NCI-H2196 treated with DMSO at 0.1 percent for 48 hours (cell line): Measurements from ENCODE around the gene HIVEP2.

Experiments
- DNase-seq: peaks from one replicate; lab custom pipeline; 2025; ENCODE audit not compliant: unreplicated experiment; lab: John Stamatoyannopoulos, UW

The HIVEP2 gene

DNA sequence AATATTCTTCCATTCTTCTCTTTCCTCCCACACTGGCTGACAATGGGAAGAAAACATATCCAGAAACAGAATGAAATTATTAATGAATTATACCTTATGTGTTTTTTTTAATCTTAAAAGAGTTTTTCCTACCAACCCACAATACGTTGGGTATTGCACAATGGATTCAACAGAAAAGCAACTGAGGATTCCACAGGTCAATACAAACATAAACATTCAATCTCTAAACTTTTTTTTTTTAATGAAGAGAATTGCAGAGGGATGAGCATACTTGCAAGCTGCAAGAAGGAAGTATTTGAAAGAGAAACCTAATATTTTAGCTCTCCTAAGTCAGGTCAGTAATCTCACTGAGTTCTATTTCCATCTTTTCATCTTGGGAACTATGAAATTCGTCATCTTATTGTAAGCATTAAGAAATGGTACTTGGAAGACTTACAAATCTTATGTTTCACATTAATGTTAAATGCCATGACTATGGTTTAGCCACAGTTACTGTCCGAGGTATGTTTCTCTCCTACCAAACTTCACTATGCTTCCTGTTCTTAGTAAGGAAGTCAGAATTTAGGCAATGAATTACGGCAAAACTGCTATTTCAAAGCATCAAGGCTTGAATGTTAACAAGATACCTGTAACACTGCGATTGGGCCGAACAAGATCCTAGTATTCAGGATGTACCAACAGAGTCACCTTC is 100.8 kb downstream of the HIVEP2 start:
- DNase-seq: no peak

DNA sequence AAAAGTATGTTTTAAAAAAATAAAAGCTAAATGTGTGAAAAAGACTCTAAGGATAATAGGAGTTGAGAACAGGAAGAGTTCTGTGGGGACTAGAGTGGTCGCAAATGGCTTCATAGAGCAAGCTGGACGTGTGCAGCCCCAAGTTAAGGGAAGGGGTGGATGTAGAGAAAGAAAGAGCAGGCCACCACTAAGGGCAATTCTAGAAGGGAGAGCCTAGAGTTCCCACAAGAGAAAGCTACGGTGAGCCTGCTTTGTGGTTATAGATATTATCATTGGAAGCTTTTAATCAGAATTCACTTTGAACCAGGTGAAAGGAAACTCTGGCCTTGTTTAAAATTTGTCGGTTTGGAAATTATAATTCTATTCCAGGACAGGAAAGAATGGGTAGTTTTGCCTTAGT is 101.6 kb downstream of the HIVEP2 start:
- no peak for DNase-seq

DNA sequence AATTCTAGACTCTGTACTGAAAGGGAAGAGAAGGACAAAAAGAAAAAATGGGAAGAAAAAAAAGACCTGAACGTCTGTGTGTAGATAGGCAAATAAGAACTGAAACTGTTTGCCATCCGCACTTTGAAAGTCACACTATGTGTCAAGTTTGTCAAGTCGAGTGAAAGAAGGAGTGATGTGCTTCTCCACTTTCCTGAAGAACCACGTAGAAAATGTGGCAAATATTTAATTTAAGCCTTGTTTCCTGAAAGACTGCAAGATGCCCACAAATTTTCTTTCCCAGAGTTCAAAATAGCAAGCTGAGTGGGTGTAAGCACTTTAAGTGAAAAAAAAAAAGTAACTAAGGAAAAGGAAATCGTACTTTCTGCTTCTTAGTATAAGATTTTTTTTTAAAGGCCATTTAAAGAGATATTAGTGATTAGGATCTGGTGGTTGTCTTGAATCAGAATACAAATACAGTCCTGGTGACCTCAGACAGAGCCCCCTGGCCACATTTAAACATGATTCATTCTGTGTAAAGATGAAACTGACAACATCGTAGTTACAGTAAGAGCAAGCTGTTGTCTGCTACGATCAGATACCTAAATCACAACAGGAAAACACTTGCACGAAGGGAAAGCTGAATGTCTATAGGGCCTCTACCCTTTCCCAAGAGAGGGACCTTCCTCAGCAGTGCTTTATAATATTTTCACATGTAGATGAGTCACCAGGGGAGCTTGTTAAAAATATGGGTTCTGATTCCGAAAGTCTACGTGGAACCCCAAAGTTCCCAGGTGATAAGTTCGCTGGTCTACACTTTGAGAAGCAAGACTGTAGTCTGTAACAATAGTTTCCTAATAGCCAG is 102.3 kb downstream of the HIVEP2 start:
- no peak for DNase-seq

DNA sequence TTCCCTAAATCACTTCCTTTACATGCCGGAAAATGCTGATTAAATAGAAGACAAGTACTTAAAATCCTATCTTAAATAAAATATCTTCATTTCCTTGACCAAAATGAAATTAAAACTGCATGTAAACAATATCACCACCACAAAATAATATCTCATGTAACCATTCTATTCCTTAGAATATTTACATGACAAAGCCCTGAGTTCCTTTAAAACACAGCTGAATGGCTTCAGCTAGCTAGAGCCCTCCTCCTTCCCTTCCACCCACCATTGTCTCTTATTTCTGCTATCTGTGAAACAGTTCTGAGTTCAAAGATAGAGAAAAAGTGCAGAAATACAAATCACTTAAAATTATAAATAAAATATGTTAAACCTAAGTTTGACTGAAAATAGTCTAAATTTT is 103.1 kb downstream of the HIVEP2 start:
- no peak for DNase-seq

DNA sequence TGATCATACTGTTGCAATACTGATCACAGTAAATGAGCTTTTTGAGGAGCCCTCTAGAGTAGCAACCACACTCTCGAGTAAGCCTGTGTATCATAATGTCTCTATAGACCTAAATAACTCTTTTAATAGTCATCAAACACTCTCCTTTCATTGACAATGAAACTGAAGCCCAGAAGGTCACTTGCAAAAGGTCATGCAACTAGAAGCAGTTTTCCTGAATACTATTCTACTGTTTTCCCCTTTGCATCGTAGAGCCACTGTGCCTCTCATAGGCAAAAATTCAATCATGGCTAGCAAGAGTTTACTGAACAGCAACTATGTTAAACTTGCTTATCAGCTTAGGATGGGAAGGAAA is 105.3 kb downstream of the HIVEP2 start:
- no peak for DNase-seq

DNA sequence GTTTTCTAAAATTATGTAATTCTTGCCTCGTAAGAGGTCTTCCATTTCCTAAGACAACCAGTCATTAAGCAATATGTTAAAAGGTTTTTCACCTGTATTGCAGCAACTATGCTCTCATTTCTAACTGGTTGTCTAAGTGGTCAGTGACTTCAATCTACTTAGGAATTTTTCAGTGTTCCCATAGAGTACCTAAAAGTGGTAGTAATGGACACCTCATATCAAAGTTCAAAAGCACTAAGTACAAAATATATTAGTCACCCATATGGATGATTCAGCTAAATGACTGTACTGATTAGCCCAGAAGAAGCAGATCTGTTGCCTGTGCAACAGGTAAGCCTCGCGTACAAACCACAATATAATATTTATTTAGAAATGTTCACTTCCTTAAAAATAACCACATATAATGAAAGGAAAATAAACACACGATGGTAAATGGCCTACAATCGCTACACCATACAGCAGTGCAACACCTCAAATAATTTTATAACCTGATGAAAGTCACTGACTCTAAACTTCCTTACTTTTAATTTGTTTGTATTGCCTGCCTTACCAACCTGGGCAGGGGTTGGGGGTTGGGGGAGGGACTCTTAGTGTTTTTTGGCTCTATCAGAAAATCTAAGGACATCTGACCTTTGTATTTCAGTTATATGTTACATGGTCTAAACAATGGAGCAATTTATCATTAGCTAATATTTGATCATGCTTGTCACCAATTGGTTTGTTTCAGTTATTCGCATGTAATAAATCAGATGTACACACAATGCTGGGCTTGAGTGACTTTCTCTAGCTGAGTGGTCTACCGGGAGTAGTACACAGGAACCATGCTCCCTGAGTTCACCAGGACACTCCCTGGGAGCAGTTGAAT is 105.9 kb downstream of the HIVEP2 start:
- no peak for DNase-seq

DNA sequence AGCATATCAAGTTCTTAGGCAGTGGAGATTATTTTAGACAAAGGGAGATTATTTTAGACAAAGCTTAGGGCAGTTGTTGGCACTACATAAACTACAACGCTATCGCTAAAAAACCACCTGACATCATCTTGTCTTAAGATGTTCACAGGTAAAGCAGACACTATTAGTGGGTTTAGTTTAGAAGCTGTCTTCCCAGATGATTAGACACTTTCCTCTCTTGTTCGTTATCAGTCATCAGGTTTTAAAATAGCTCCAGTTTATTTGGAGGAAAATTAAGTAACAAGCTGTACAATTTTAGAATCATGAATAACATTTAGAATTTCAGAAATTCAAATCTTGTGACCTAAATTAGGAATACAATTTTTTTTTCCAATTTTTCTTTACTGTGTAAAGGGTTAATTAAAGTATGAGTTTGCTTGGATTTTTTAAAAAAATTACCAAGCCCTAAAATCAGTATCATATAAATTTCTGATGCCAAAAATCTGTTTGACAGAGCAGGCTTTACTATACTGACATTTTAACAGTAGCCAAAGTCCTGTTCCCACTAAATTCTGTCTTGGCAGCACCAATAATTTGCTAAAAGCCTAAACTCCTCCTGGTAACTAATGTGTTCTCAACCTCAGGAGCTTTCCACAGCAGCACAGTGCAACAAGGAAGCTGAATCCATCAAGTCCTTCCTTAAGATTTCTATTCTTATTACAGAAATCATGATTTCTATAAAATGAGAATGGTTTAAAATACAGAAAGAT is 109.0 kb downstream of the HIVEP2 start:
- DNase-seq: no peak

DNA sequence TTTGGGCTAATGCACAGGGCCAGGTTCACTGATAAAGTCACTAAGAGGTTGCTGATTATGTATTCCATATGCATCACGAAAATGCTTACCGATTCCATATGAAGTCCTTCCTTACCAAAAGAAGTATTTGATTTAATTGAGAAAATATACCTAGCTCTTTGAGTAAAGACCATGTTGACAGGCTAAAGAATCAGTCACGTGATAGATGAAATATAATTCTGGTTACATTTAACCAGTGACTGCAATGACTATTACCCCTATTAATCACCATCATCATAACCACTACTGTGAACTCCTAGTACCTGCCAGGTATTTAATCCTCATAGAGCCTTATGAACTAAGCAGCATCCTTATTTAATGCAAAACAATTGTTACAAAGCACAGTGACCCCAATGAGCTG is 110.1 kb downstream of the HIVEP2 start:
- no peak for DNase-seq

DNA sequence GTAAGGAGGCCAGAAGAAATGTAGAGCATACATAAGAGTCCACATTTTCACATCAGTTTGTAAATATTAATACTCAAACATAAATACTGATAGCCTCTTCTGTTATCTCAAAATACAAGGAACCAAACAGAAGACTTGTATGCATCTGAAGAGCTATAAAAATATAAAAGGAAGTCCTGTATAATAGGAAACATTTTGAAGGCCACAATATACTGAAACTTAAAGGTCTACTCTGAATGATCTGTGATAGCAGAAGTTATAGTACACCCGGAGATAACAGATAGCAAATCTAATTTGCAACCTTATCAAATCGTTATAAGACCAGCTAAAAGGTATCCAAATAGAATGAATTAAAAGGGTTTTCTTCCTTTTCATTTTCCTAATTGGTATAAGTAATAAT is 111.2 kb downstream of the HIVEP2 start:
- DNase-seq: no peak

DNA sequence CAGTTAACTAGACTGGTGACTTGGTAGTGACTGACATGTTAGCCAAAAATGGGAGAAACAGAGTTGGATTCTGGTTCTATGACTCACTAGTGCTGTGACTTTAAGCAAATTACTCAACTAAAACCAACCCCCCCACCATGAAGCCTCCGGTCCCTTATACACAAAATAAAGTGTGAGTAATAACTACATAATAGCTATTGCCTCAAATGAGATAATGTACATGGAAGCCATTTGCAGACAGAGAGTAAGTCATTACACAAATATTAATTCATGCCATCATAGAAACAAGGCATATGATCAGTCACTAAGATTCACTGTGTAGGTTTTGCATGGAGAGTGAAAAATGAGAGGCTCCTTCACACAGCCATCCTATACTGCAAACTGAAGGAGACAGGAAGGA is 111.9 kb downstream of the HIVEP2 start:
- no peak for DNase-seq

DNA sequence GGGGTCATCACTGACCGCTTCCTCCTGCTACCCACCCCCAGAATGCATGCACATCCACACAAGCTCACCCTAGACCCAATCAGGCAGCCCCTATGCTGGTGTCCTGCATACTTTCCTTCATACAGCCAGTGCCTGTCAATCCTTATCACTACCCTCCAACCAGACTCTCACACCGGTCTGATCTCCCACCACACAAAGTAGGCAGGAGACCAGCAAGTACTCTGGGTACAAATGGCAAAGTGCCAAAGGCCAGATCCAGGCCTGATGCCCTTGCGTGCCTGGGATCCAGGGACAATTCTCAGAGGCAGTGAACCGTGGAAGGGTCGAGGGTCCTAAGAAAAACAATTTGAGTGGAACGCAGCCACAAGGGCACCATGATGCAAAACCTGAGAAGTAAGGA is 114.2 kb downstream of the HIVEP2 start:
- no peak for DNase-seq

DNA sequence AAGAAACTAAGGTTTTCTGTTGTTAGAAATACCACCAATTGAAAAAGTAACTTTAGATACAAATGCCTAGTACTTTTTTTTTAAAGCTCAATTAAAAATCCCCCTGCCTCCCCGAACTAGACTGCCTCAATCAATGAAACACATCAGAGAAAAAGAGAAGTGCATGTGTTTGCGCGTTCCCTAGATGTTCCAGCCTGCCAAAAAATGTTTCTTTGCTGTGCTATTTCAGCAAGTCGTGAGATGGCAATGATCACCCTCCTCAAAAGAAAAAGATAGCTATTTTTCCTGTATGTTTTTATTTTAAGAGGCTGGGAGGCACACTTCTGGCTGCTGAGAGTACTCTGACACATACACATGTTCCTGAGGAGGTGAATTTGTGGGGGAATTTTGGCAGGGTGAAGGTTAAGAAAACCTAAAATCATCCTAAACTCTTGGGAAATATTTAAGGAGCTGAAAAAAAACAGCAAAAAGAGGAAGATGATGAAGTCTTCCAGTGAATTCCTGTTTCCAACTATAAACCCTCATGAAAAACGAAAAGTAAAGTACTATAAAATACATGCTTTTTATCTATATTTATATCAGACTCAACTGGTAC is 114.8 kb downstream of the HIVEP2 start:
- DNase-seq: no peak

DNA sequence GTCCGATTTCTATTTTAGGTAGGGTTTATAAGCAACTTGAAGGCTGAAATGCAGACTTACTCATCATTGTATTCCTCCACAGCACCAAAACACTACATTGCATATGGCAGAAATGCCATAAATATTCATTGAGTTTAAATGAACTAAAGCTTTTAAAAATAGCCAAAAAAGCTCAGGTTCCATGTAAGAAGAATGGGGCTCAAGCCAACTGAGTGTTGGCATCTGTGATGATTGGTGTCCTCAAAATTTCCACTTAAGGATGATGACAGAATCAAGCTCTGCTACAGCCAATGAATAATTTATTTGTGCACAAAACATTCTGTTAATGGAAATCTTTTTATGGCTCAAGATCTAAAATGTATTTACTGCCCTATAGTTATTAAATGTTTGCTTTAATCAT is 115.4 kb downstream of the HIVEP2 start:
- DNase-seq: no peak

DNA sequence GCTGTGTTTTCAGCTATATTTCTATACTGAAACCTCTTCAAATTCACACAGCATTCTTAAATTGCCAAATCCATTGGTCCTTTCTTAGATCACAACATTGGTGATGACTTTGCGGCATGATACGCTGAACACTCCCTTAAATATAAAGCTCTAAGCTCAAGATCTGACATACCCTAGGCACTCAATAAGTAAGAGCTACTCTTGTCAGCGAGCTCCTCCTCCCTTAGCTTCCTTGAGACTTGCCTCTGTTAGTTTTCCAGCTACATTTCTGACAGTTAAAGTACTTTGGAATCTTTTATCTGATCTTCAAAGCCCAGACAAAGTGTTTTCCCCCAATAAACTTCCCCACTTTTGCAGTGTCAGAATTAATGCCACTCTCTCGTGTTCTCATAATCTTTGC is 117.0 kb downstream of the HIVEP2 start:
- DNase-seq: no peak

DNA sequence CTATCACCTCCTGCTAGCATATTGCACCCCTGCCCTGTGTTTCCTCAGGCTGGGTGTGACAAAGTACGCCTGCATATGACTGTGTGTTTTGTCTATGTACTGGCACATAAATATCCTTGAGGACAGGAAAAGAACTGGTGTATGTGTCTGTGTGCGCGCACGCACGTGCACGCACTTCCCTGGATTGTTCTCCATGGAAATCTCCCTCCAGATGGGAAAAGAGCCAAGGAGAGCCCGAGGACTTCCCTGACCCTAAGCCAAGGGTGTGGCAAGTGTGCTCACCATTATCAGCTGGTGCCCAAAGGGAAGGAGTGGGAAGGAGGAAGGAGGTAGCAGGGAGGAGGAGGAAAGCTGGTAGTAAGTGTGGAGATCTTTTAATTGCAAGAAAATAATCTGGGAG is 117.6 kb downstream of the HIVEP2 start:
- DNase-seq: no peak

DNA sequence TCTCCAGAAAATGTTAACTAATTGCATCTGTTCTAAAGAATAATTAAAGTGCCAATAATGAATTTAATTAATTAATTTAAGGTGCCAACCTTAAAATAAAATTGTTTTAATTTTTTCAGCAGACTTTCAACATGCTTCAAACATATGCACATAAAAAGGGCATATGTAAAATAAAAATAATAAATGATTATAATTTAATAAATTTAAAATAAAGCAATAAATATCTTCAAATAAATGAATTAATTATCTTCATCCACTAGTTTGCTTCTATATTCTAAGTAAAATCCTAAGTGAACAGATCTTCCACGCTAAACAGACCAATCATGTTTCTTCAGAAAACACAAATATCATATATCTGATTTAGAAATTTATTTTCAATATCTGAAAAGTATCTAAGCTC is 119.2 kb downstream of the HIVEP2 start:
- DNase-seq: no peak

DNA sequence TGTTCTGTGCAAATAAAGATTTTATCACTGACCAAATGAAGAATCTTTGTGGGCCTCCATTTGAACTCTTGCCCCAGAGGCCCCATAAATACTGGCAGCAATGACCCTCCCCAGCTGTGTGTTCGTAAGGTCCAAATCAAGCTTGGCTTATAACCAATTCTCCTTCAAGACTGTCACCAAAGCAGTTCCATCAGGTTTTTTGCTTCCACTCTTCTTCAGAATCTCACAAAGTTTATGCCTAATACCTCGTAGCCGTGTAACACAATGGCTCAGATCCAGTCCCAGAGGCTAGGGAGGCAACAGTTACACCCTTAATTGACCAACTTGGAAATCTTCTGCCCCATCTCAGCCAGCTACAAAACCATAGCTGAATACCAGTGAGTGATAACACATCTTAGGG is 120.5 kb downstream of the HIVEP2 start:
- no peak for DNase-seq

DNA sequence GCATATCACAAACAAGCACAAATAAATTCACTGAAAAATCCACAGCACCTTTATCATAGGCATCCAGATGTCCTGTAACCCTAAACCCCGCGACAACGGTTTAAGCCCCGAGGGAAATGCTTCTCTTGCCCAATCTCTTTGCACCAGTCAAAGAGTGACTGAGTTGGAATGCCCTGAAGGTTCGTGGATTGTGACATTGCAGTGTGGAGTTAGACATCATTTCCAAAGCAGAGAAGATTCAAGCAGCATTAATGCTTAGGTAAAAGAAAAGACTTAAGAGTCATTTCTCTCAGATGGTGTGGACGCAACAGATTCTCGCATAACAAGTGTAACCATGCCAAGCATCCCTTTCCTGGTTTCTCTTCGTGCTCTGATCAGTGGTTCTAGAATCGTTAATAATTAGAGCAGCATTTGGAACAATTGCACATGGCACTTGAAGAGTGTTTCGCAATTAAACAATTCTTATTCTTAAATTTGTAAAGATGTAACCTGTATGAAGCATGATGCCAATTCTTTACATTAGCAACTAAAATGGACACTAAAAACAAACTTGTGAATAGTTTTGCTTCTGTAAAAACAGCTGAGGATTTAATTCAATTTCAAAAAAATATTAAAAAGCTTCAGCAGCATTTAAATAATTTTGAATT is 121.6 kb downstream of the HIVEP2 start:
- DNase-seq: no peak

DNA sequence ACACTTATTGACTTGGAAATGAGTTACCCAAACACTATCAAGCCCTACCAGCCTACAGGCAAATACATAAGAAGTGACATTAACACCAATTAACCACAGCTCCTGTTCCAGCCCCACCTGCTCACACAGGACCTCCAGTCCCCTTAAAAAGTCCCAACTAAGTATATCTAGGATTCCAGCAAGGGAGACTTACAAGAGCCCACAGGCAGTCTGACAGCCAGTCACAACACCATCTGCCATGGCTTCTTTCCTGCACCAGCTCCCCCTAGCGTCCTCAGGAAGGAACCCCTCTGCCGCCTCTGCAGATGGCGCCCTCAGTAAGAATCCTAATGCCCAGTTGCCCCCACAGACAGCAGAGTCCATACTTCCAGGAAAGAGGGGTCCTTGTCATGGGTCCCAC is 122.1 kb downstream of the HIVEP2 start:
- DNase-seq: no peak

DNA sequence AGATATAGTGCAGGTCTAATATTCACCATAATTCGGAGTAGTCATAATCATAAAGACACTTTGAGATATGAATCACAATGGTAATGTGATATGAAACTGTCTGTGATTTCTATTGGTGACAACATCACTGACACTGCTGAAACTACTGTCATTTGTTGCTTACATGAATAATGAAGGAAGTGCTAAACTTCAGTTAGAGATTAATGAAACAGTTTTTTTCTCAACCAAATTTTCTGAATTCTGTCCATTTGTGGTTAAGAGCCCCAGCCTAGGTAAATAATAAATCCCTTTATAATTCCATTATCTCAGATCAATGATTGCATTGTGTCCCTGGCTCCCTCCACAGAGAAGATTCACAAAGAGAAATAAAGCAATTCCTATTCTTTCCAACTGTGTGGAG is 122.6 kb downstream of the HIVEP2 start:
- DNase-seq: no peak
